A673 (cell line): ENCODE data around the gene B3GALNT2. TPM values are rescaled to one million over a fixed set of nuclear protein-coding genes. Genes with fewer than 3 reads are reported as not detected.

ENCODE experiments used
- BruUV-seq: library from RNA; stranded (reverse); fragments of 400-500 nt; replicated peaks from 2 replicates; lab custom pipeline; 2021; lab: Mats Ljungman, UMichigan
- CTCF ChIA-PET: fragments of 300-600 bp; sonication (Branson Sonifier 250); formaldehyde crosslinking; loops from one replicate; lab custom pipeline; 2022; ENCODE audit warnings: antibody characterized with exemption; lab: Charles Lee
- POLR2A ChIA-PET: fragments of 300-600 bp; sonication (Branson Sonifier 250); formaldehyde crosslinking; loops from one replicate; lab custom pipeline; 2022; ENCODE audit warnings: antibody characterized with exemption; ENCODE audit not compliant: low non-redundant PET; lab: Charles Lee
- DNase-seq: peaks from one replicate; pipeline ENCODE4 v3.0.0-alpha.2; 2015; ENCODE audit warnings: low spot score
- H3K27ac ChIP-seq: fragments of 200-600 bp; sonication (generic); 2 replicates; pipeline ENCODE4 v1.5.1; 2016; ENCODE audit warnings: mixed run types, low read depth, mild to moderate bottlenecking, mixed read lengths, antibody characterized with exemption, low read length; ENCODE audit not compliant: poor library complexity, severe bottlenecking
- H3K27me3 ChIP-seq: fragments of 200-600 bp; sonication (generic); replicated peaks from 2 replicates; pipeline ENCODE4 v1.6.1; 2017; ENCODE audit warnings: mixed run types, low read depth, mild to moderate bottlenecking, mixed read lengths, antibody characterized with exemption, low read length; ENCODE audit not compliant: insufficient read depth, poor library complexity
- H3K36me3 ChIP-seq: fragments of 200-600 bp; sonication (generic); 2 replicates; pipeline ENCODE4 v1.6.1; 2016; ENCODE audit warnings: mixed run types, mild to moderate bottlenecking, mixed read lengths, antibody characterized with exemption, low read length; ENCODE audit not compliant: insufficient read depth, poor library complexity, severe bottlenecking
- H3K4me1 ChIP-seq: fragments of 200-600 bp; sonication (generic); 2 replicates; pipeline ENCODE4 v1.6.1; 2017; ENCODE audit warnings: mixed run types, mild to moderate bottlenecking, mixed read lengths, antibody characterized with exemption, low read length; ENCODE audit not compliant: insufficient read depth, poor library complexity, severe bottlenecking
- H3K4me3 ChIP-seq: fragments of 200-600 bp; sonication (generic); 2 replicates; pipeline ENCODE4 v1.5.1; 2016; ENCODE audit warnings: low read depth, mixed run types, mild to moderate bottlenecking, mixed read lengths, low read length; ENCODE audit not compliant: poor library complexity, severe bottlenecking
- H3K9me3 ChIP-seq: fragments of 200-600 bp; sonication (generic); 2 replicates; pipeline ENCODE4 v1.6.1; 2016; ENCODE audit warnings: mixed run types, low read depth, mild to moderate bottlenecking, mixed read lengths, antibody characterized with exemption, low read length; ENCODE audit not compliant: poor library complexity, severe bottlenecking
- CTCF ChIP-seq: fragments of 300-800, 200-600 bp; sonication (generic); conservative IDR thresholded peaks from 2 replicates; pipeline ENCODE4 v1.5.1; 2017; ENCODE audit warnings: low read depth, mild to moderate bottlenecking, antibody characterized with exemption, low read length, moderate library complexity, mixed read lengths
- EZH2 ChIP-seq: fragments of 200-600 bp; sonication (generic); IDR thresholded peaks from 2 replicates; pipeline ENCODE4 v1.6.1; 2017; ENCODE audit warnings: borderline replicate concordance, low read depth, mild to moderate bottlenecking, mixed read lengths, antibody characterized with exemption, low read length; ENCODE audit not compliant: poor library complexity, severe bottlenecking
- intact Hi-C: fragments of 100-400 bp; cut with micrococcal nuclease; formaldehyde crosslinking; loops from one replicate; pipeline ENCODE4 v1.10.0; 2022; ENCODE audit not compliant: unreplicated experiment
- total RNA-seq: library from RNA; stranded (reverse); gene quantifications from 2 replicates; pipeline ENCODE4 v1.2.3, GENCODE V29; 2021

Gene B3GALNT2
- total RNA-seq, 1 experiment from 2014 or later = 18.6 TPM

DNA sequence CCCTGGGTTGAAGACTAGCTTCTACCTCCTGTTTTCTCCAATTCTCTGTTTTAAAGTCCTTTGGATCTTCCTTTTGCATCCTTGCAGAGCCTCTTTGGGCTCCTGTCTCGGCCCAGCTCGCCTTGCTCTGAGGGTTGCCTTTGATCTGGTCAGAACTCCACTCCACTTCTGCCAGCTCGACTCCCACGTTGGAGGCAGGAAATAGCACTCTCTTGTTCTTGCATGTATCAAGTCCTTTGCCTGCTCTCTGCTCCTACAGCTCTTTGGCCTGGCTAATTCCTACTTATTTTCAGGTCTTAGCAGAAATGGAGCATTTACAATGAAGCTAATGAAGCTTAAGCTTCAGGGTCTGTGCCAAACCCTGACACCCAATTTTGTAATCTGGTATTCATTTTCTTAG lies 21.1 kb upstream of the B3GALNT2 start:
- POLR2A ChIA-PET = no interaction called here
- Histone ChIP-seq H3K36me3 (no peaks in the 10 kb centered on the region), H3K4me1 (no peaks in the 10 kb centered on the region), H3K4me3 (no peak overlapping the region), H3K27ac (no peak overlapping the region), H3K27me3 (no peaks in the 10 kb centered on the region), H3K9me3 (no peaks in the 10 kb centered on the region)
- no TSS peak for BruUV-seq
- intact Hi-C loops = no loop called here
- TF ChIP-seq EZH2 (no peak), CTCF (no peak)
- DNase-seq = no peak
- CTCF ChIA-PET = no interaction called here

DNA sequence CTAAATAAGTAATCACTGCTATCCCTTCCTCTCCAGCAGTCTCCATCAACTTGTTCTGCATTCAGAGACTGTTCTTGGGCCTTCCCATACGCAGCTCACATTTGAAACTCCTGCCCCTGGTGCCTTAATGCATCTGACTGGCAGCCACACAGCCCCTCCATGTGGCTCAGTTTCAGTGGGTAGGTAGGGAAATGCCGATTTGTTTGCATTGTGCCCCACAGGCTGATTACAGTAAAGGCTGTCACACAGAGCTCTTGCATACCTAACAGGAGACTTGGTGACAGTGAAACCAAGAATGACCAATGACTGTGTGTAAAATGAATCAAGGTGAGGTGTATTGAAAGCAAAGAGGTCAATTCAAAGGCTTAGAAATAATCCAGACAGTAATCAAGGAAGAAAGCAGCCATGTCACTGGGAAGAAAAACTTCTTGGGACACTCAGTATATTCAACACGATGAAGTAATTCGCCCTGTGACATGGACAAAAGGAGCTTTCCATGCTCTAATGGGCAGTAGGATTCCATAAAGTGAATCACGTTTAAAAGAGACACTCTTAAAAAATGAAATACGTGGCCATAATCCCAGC lies 12.7 kb upstream of the B3GALNT2 start:
- ChIA-PET CTCF (no interaction called here), POLR2A (no interaction called here)
- no peak for DNase-seq
- intact Hi-C loops = loop anchor here (10.0 kb wide), 2 partner anchors 88 to 118 kb away; no protein-coding TSS in a partner anchor
- Histone ChIP-seq H3K36me3 (no peaks in the 10 kb centered on the region), H3K9me3 (no peaks in the 10 kb centered on the region), H3K27ac (no peak overlapping the region), H3K4me1 (no peaks in the 10 kb centered on the region), H3K27me3 (no peaks in the 10 kb centered on the region), H3K4me3 (no peak overlapping the region)
- TF ChIP-seq EZH2 (no peak), CTCF (no peak)
- no TSS peak for BruUV-seq

DNA sequence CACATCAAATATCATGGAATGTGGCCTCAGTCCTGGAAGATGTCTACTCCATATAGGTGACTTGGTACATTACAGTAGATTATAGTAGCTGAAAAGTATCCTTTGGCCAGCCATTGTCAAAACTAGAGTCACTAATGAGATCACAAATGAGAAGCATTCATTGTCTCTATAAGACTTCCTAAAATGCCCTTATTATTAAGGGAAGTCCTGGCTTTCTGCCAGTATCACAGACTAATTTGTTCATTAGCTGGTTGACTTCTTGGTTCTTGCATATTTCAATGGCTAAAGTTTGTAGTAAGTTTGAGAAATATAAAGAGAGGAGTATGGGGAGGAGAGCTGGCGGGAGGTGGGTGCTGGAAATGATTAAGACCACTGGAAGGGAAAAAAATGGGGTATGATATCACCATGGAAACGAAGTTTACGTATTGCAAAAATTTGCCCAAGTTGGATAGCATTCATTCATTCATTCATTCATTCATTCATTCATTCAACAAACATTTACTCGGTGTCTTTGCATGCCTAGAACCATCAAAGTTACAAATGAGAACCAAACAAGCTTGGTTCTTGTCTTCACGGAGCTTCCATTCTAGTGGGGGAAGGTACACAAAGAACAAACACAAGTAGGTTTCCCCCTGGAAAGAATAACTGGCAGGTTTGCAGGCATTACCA lies 11.7 kb upstream of the B3GALNT2 start:
- POLR2A ChIA-PET = no interaction called here

More for the DNA sequence above, 11.7 kb upstream of the B3GALNT2 start:
- Histone ChIP-seq H3K4me1 (no peaks in the 10 kb centered on the region), H3K27me3 (no peaks in the 10 kb centered on the region), H3K9me3 (no peaks in the 10 kb centered on the region), H3K27ac (no peak overlapping the region), H3K36me3 (no peaks in the 10 kb centered on the region), H3K4me3 (no peak overlapping the region)
- intact Hi-C loops = loop anchor here (2.0 to 10.0 kb wide), 3 partner anchors 89 to 215 kb away; no protein-coding TSS in a partner anchor
- CTCF ChIA-PET = no interaction called here
- TF ChIP-seq CTCF (no peak), EZH2 (no peak)
- BruUV-seq = no TSS peak
- DNase-seq = no peak
